Activated CD8-positive, alpha-beta T cell treated with anti-CD3 and anti-CD28 coated beads for 36 hours (primary cell): ENCODE data around the gene SMIM41. TPM values are rescaled to one million over a fixed set of nuclear protein-coding genes. Genes with fewer than 3 reads are reported as not detected.

ENCODE experiments used
- ATAC-seq: fragments of 200-7000 bp; cut with Tn5 transposase; one replicate; pipeline ENCODE4 v1.10.0; 2021; ENCODE audit warnings: mild to moderate bottlenecking, moderate library complexity
- CTCF ChIA-PET: fragments of 350-600 bp; sonication (Branson Sonifier 250); formaldehyde crosslinking; loops from one replicate; lab custom pipeline; 2021; ENCODE audit warnings: antibody characterized with exemption; lab: Charles Lee
- POLR2A ChIA-PET: fragments of 350-600 bp; sonication (Branson Sonifier 250); formaldehyde crosslinking; loops from one replicate; lab custom pipeline; 2021; ENCODE audit warnings: antibody characterized with exemption; lab: Charles Lee
- DNase-seq: peaks from one replicate; pipeline ENCODE4 v3.0.0-alpha.2; 2020
- H3K27ac Mint-ChIP-seq: one replicate; pipeline ENCODE4 v1.8.0; 2021; ENCODE audit warnings: mild to moderate bottlenecking, mixed read lengths
- H3K27me3 Mint-ChIP-seq: one replicate; pipeline ENCODE4 v1.8.0; 2021; ENCODE audit warnings: mixed read lengths
- H3K36me3 Mint-ChIP-seq: one replicate; pipeline ENCODE4 v1.8.0; 2021; ENCODE audit warnings: low read depth, mixed read lengths
- H3K4me1 Mint-ChIP-seq: one replicate; pipeline ENCODE4 v1.8.0; 2021; ENCODE audit warnings: low read depth, mixed read lengths
- H3K4me3 Mint-ChIP-seq: one replicate; pipeline ENCODE4 v1.8.0; 2021; ENCODE audit warnings: mild to moderate bottlenecking, moderate library complexity, mixed read lengths
- H3K9me3 Mint-ChIP-seq: one replicate; pipeline ENCODE4 v1.8.0; 2021; ENCODE audit warnings: mixed read lengths
- CTCF ChIP-seq: fragments of 200-600 bp; IDR thresholded peaks from one replicate; pipeline ENCODE4 v1.8.0; 2022; ENCODE audit warnings: antibody characterized with exemption, mild to moderate bottlenecking
- intact Hi-C: fragments of 100-400 bp; cut with micrococcal nuclease; formaldehyde crosslinking; loops from one replicate; pipeline ENCODE4 v1.10.0; 2022
- total RNA-seq, 2 experiments: library from RNA; stranded (reverse); gene quantifications; one replicate each; pipeline ENCODE4 v1.2.3, GENCODE V29; 2021

SMIM41 gene
- total RNA-seq, 2 experiments from 2014 or later, result not detected

GRCh38 chr12:52157566-52158150 is 78.2 kb downstream of the SMIM41 start:
- H3K36me3 Mint-ChIP-seq, result no peaks in the 10 kb centered on the region
- ChIA-PET POLR2A (no interaction called here), CTCF (interaction anchor here (0.8 to 5.3 kb wide), 15 partner anchors 10 to 820 kb away, joined by 3 to 36 read pairs (median 4); no protein-coding TSS in a partner anchor)
- H3K27me3 Mint-ChIP-seq, result no peaks in the 10 kb centered on the region
- intact Hi-C loops, result loop anchor here (5.0 to 10.0 kb wide), 2 partner anchors 170 to 717 kb away; no protein-coding TSS in a partner anchor
- H3K4me1 Mint-ChIP-seq, result peaks cover 17% of the 10 kb centered on the region
- no peak overlapping the region for H3K4me3 Mint-ChIP-seq
- H3K27ac Mint-ChIP-seq, result no peak overlapping the region
- DNase-seq, result no peak
- no peak for ATAC-seq
- H3K9me3 Mint-ChIP-seq, result no peaks in the 10 kb centered on the region
- no peak for TF ChIP-seq CTCF

Other genes starting within 250 kb of the SMIM41 start
- gene FIGNL2, start 231.0 kb upstream of the SMIM41 start, total RNA-seq, result under 1 TPM; 0.40 to 0.43 TPM
- gene ANKRD33, start 191.6 kb upstream of the SMIM41 start, total RNA-seq, result not detected
- gene ACVRL1, start 172.2 kb upstream of the SMIM41 start, total RNA-seq, result not detected
- 1 to 10 TPM; 7.5 to 8.6 TPM for gene ACVR1B, start 128.0 kb upstream of the SMIM41 start, total RNA-seq
- gene TAMALIN, start 72.8 kb upstream of the SMIM41 start, total RNA-seq, result 10 to 100 TPM; 26.0 to 26.4 TPM
- 100 to 1,000 TPM; 120 to 128 TPM for gene NR4A1, start 28.3 kb upstream of the SMIM41 start, total RNA-seq
- 10 to 100 TPM; 25.6 to 28.4 TPM for gene ATG101, start 9.7 kb upstream of the SMIM41 start, total RNA-seq
- gene KRT80, start 112.3 kb downstream of the SMIM41 start, total RNA-seq, result not detected
- gene KRT7, start 153.5 kb downstream of the SMIM41 start, total RNA-seq, result 1 to 10 TPM; 2.1 to 3.1 TPM
- gene KRT86, start 194.9 kb downstream of the SMIM41 start, total RNA-seq, result not detected
- gene KRT81, start 211.8 kb downstream of the SMIM41 start, total RNA-seq, result not detected
- not detected for gene KRT83, start 241.7 kb downstream of the SMIM41 start, total RNA-seq